HL-60 (cell line): Measurements from ENCODE around the gene GABBR1.

ENCODE experiments used
- GABPA ChIP-seq: IDR thresholded peaks from 2 replicates; pipeline ENCODE4 v1.6.1; 2012; ENCODE audit warnings: low read depth
- POLR2AphosphoS5 ChIP-seq: IDR thresholded peaks from 2 replicates; pipeline ENCODE4 v1.6.1; 2012; ENCODE audit warnings: low read depth
- SPI1 ChIP-seq: IDR thresholded peaks from 2 replicates; pipeline ENCODE4 v1.6.1; 2012; ENCODE audit warnings: low read depth, mild to moderate bottlenecking, borderline replicate concordance
- TF ChIP-seq, protein P1 (sequence below): IDR thresholded peaks from one replicate; pipeline ENCODE4 v1.5.1; 2011; ENCODE audit warnings: low read length, control low read depth, inconsistent platforms; ENCODE audit not compliant: insufficient read depth
- TF ChIP-seq, protein P2 (sequence below): IDR thresholded peaks from 2 replicates; pipeline ENCODE4 v1.6.1; 2012; ENCODE audit warnings: low read depth; ENCODE audit not compliant: insufficient replicate concordance

DNA sequence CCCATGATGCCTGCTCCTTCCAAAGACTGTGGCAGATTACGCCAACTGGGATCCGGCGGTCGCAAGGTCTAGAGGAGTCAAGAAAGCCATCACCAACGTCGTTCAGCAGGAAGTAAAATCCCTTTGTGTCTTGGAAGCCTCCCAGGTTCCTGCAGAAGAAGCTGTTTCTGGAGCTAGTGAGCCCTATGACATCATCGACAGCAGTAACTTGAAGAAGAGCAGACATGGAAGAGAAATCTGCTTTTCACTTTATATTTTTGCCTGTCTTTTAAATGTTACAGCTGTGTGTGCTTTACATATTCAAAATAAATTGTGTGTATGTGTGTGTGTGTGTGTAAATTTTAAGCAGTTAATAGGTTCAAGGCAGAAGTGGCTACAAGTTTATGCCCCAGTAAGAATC lies 55.4 kb downstream of the GABBR1 start:
- TF ChIP-seq, protein P1, sequence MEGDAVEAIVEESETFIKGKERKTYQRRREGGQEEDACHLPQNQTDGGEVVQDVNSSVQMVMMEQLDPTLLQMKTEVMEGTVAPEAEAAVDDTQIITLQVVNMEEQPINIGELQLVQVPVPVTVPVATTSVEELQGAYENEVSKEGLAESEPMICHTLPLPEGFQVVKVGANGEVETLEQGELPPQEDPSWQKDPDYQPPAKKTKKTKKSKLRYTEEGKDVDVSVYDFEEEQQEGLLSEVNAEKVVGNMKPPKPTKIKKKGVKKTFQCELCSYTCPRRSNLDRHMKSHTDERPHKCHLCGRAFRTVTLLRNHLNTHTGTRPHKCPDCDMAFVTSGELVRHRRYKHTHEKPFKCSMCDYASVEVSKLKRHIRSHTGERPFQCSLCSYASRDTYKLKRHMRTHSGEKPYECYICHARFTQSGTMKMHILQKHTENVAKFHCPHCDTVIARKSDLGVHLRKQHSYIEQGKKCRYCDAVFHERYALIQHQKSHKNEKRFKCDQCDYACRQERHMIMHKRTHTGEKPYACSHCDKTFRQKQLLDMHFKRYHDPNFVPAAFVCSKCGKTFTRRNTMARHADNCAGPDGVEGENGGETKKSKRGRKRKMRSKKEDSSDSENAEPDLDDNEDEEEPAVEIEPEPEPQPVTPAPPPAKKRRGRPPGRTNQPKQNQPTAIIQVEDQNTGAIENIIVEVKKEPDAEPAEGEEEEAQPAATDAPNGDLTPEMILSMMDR = no peak
- TF ChIP-seq POLR2AphosphoS5 (no peak), SPI1 (no peak), GABPA (no peak)
- TF ChIP-seq, protein P2, sequence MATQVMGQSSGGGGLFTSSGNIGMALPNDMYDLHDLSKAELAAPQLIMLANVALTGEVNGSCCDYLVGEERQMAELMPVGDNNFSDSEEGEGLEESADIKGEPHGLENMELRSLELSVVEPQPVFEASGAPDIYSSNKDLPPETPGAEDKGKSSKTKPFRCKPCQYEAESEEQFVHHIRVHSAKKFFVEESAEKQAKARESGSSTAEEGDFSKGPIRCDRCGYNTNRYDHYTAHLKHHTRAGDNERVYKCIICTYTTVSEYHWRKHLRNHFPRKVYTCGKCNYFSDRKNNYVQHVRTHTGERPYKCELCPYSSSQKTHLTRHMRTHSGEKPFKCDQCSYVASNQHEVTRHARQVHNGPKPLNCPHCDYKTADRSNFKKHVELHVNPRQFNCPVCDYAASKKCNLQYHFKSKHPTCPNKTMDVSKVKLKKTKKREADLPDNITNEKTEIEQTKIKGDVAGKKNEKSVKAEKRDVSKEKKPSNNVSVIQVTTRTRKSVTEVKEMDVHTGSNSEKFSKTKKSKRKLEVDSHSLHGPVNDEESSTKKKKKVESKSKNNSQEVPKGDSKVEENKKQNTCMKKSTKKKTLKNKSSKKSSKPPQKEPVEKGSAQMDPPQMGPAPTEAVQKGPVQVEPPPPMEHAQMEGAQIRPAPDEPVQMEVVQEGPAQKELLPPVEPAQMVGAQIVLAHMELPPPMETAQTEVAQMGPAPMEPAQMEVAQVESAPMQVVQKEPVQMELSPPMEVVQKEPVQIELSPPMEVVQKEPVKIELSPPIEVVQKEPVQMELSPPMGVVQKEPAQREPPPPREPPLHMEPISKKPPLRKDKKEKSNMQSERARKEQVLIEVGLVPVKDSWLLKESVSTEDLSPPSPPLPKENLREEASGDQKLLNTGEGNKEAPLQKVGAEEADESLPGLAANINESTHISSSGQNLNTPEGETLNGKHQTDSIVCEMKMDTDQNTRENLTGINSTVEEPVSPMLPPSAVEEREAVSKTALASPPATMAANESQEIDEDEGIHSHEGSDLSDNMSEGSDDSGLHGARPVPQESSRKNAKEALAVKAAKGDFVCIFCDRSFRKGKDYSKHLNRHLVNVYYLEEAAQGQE = no peak
